SKM-1 treated with dmso at 0.1 percent for 144 hours (cell line): ENCODE measurements around the gene DIABLO.

Experiments used
- DNase-seq: peaks from one replicate; lab custom pipeline; 2025; ENCODE audit not compliant: unreplicated experiment; lab: John Stamatoyannopoulos, UW

Gene DIABLO

DNA sequence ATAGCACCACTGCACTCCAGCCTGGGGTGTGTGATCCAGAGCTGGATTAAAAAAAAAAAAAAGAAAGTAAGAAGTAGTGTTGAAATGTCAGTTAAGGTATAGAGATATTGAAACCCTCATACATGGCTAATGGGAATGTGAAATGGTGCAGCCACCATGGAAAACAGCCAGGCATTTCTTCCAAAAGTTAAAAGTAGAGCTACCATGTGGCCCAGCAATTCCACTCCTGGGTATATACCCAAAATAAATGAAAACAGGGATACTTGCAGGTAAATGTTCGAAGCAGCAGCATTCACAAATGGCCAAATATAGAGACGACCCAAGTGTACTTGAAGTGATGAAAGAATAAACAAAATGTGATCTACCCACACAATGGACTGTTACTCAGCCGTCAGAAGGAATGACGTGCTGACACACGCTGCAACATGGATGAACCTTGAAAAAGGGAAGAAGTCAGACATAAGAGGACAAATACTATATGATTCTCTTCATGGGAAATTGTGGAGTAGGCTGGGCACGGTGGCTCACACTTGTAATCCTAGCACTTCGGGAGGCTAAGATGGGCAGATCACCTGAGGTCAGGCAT is 67.1 kb downstream of the DIABLO start:
- no peak for DNase-seq
